ENCODE data around the gene ADD3. TPM values are rescaled to one million over a fixed set of nuclear protein-coding genes. Genes with fewer than 3 reads are reported as not detected.

Gene ADD3
- total and polyA plus RNA-seq, 5 experiments from 2014 or later, result 332 to 405 (median 358) TPM

- no peaks in the 10 kb centered on the region for H3K27me3 Mint-ChIP-seq
- H3K36me3 Mint-ChIP-seq, result peaks cover 0 to 22% (median 10%) of the 10 kb centered on the region in 3 donors
- no peaks in the 10 kb centered on the region for H3K9me3 Mint-ChIP-seq
- peaks cover 43 to 96% (median 85%) of the 10 kb centered on the region in 4 donors for H3K4me1 Mint-ChIP-seq
- H3K4me3 Mint-ChIP-seq, result peak overlapping the region; percentile 14 to 71 (median 54)
- POLR2A ChIA-PET, result interaction anchor here (1.3 to 12.1 kb wide), 2 partner anchors 13 to 73 kb away, joined by 4 to 87 read pairs; partner anchors contain the start of gene ADD3
- peak overlapping the region in 9 of 10 donors; percentile 86 to 98 (median 91) for H3K27ac Mint-ChIP-seq
- DNase-seq (peak in 1 of 10 donors; percentile 19), ATAC-seq (peak in 1 of 2 donors; percentile 22)
These were observed 74.1 kb downstream of the ADD3 start for GRCh38 chr10:110081911-110082310.

GRCh38 chr10:110083884-110084283 is 76.1 kb downstream of the ADD3 start:
- DNase-seq, result no peak
- Mint-ChIP-seq H3K27ac (peak overlapping the region in 7 of 10 donors; percentile 15 to 98 (median 58)), H3K4me3 (peak overlapping the region in 3 of 10 donors; percentile 8 to 24 (median 17)), H3K4me1 (peaks cover 44 to 95% (median 81%) of the 10 kb centered on the region in 4 donors), H3K36me3 (peaks cover 0 to 22% (median 10%) of the 10 kb centered on the region in 3 donors), H3K9me3 (no peaks in the 10 kb centered on the region), H3K27me3 (no peaks in the 10 kb centered on the region)
- POLR2A ChIA-PET, result interaction anchor here (12.1 kb wide), 1 partner anchor 75 kb away, joined by 87 read pairs; the partner anchor contains the start of gene ADD3
- ATAC-seq, result no peak

GRCh38 chr10:110087682-110088081 is 79.9 kb downstream of the ADD3 start:
- POLR2A ChIA-PET, result no interaction called here
- DNase-seq, result no peak
- Mint-ChIP-seq H3K9me3 (no peaks in the 10 kb centered on the region), H3K27me3 (no peaks in the 10 kb centered on the region), H3K4me1 (peaks cover 36 to 86% (median 70%) of the 10 kb centered on the region in 4 donors), H3K4me3 (peak overlapping the region in 4 of 10 donors; percentile 26 to 64 (median 42)), H3K27ac (peak overlapping the region in 9 of 10 donors; percentile 5 to 96 (median 57)), H3K36me3 (peaks cover 4 to 40% (median 23%) of the 10 kb centered on the region in 3 donors)
- ATAC-seq, result no peak

- H3K4me3 Mint-ChIP-seq, result peak overlapping the region in 1 of 10 donors; percentile 64
- peaks cover 4 to 33% (median 23%) of the 10 kb centered on the region in 3 donors for H3K36me3 Mint-ChIP-seq
- H3K9me3 Mint-ChIP-seq, result no peaks in the 10 kb centered on the region
- no peak for ATAC-seq
- no peak for DNase-seq
- POLR2A ChIA-PET, result interaction anchor here (0.8 to 0.9 kb wide), 2 partner anchors 12 to 120 kb away, joined by 3 to 6 read pairs; no protein-coding TSS in a partner anchor
- peaks cover 30 to 85% (median 67%) of the 10 kb centered on the region in 4 donors for H3K4me1 Mint-ChIP-seq
- no peaks in the 10 kb centered on the region for H3K27me3 Mint-ChIP-seq
- H3K27ac Mint-ChIP-seq, result peak overlapping the region in 5 of 10 donors; percentile 8 to 91 (median 36)
These were observed 80.8 kb downstream of the ADD3 start for GRCh38 chr10:110088367-110089104.

GRCh38 chr10:110091830-110092229 is 84.0 kb downstream of the ADD3 start:
- DNase-seq (no peak), ATAC-seq (no peak)
- H3K36me3 Mint-ChIP-seq, result peaks cover 4 to 18% (median 13%) of the 10 kb centered on the region in 3 donors
- POLR2A ChIA-PET, result no interaction called here
- H3K4me3 Mint-ChIP-seq, result no peak overlapping the region
- peaks cover 30 to 86% (median 71%) of the 10 kb centered on the region in 4 donors for H3K4me1 Mint-ChIP-seq
- H3K9me3 Mint-ChIP-seq, result no peaks in the 10 kb centered on the region
- peak overlapping the region in 1 of 10 donors; percentile 25 for H3K27ac Mint-ChIP-seq
- no peaks in the 10 kb centered on the region for H3K27me3 Mint-ChIP-seq

- H3K27ac Mint-ChIP-seq, result peak overlapping the region in 2 of 10 donors; percentile 25 to 26
- POLR2A ChIA-PET, result no interaction called here
These were observed 85.9 kb downstream of the ADD3 start for GRCh38 chr10:110093722-110094121.

GRCh38 chr10:110094786-110095185 is 87.0 kb downstream of the ADD3 start:
- H3K27me3 Mint-ChIP-seq, result no peaks in the 10 kb centered on the region
- H3K4me1 Mint-ChIP-seq, result peaks cover 24 to 84% (median 68%) of the 10 kb centered on the region in 4 donors
- DNase-seq, result no peak
- peak overlapping the region in 4 of 10 donors; percentile 12 to 53 (median 24) for H3K27ac Mint-ChIP-seq
- H3K9me3 Mint-ChIP-seq, result no peaks in the 10 kb centered on the region
- H3K4me3 Mint-ChIP-seq, result peak overlapping the region in 1 of 10 donors; percentile 33
- POLR2A ChIA-PET, result no interaction called here
- ATAC-seq, result no peak
- H3K36me3 Mint-ChIP-seq, result peaks cover 4 to 21% (median 13%) of the 10 kb centered on the region in 3 donors

More at GRCh38 chr10:110093722-110094121, 85.9 kb downstream of the ADD3 start:
- Mint-ChIP-seq H3K4me1 (peaks cover 23 to 86% (median 66%) of the 10 kb centered on the region in 4 donors), H3K9me3 (no peaks in the 10 kb centered on the region), H3K4me3 (peak overlapping the region in 1 of 10 donors; percentile 42), H3K27me3 (no peaks in the 10 kb centered on the region), H3K36me3 (peaks cover 4 to 20% (median 13%) of the 10 kb centered on the region in 3 donors)
- no peak for DNase-seq
- ATAC-seq, result no peak

- peaks cover 4 to 61% (median 15%) of the 10 kb centered on the region in 3 donors for H3K36me3 Mint-ChIP-seq
- H3K27me3 Mint-ChIP-seq, result no peaks in the 10 kb centered on the region
- H3K4me3 Mint-ChIP-seq, result no peak overlapping the region
- H3K27ac Mint-ChIP-seq, result peak overlapping the region in 5 of 10 donors; percentile 29 to 87 (median 48)
- POLR2A ChIA-PET, result interaction anchor here (0.7 kb wide), 2 partner anchors 44 to 219 kb away, joined by 3 to 5 read pairs; no protein-coding TSS in a partner anchor
- no peak for DNase-seq
- H3K4me1 Mint-ChIP-seq, result peaks cover 16 to 74% (median 48%) of the 10 kb centered on the region in 4 donors
- no peaks in the 10 kb centered on the region for H3K9me3 Mint-ChIP-seq
- no peak for ATAC-seq
These were observed 93.8 kb downstream of the ADD3 start for GRCh38 chr10:110101464-110102144.

- Mint-ChIP-seq H3K4me1 (peaks cover 14 to 63% (median 43%) of the 10 kb centered on the region in 4 donors), H3K36me3 (peaks cover 4 to 71% (median 17%) of the 10 kb centered on the region in 3 donors), H3K4me3 (no peak overlapping the region), H3K27ac (peak overlapping the region; percentile 4 to 88 (median 59)), H3K9me3 (no peaks in the 10 kb centered on the region), H3K27me3 (no peaks in the 10 kb centered on the region)
- no peak for DNase-seq
- POLR2A ChIA-PET, result no interaction called here
- peak in 1 of 2 donors; percentile 36 for ATAC-seq
These were observed 96.2 kb downstream of the ADD3 start for GRCh38 chr10:110103921-110104461.

GRCh38 chr10:110105873-110106272 is 98.1 kb downstream of the ADD3 start:
- DNase-seq (no peak), ATAC-seq (no peak)
- peak overlapping the region in 7 of 10 donors; percentile 41 to 75 (median 53) for H3K27ac Mint-ChIP-seq
- POLR2A ChIA-PET, result no interaction called here
- H3K36me3 Mint-ChIP-seq, result peaks cover 4 to 80% (median 15%) of the 10 kb centered on the region in 3 donors
- peaks cover 12 to 63% (median 37%) of the 10 kb centered on the region in 4 donors for H3K4me1 Mint-ChIP-seq
- H3K27me3 Mint-ChIP-seq, result no peaks in the 10 kb centered on the region
- no peak overlapping the region for H3K4me3 Mint-ChIP-seq
- H3K9me3 Mint-ChIP-seq, result no peaks in the 10 kb centered on the region

GRCh38 chr10:110107430-110107829 is 99.6 kb downstream of the ADD3 start:
- H3K4me1 Mint-ChIP-seq, result peaks cover 12 to 49% (median 28%) of the 10 kb centered on the region in 4 donors
- H3K27me3 Mint-ChIP-seq, result no peaks in the 10 kb centered on the region
- DNase-seq (no peak), ATAC-seq (no peak)
- H3K4me3 Mint-ChIP-seq, result no peak overlapping the region
- H3K36me3 Mint-ChIP-seq, result peaks cover 4 to 77% (median 11%) of the 10 kb centered on the region in 3 donors
- no peaks in the 10 kb centered on the region for H3K9me3 Mint-ChIP-seq
- H3K27ac Mint-ChIP-seq, result peak overlapping the region in 2 of 10 donors; percentile 33 to 75
- POLR2A ChIA-PET, result interaction anchor here (0.6 kb wide), 1 partner anchor 106 kb away, joined by 5 read pairs; no protein-coding TSS in a partner anchor

- no peaks in the 10 kb centered on the region for H3K27me3 Mint-ChIP-seq
- DNase-seq (no peak), ATAC-seq (no peak)
- POLR2A ChIA-PET, result interaction anchor here (0.6 kb wide), 1 partner anchor 106 kb away, joined by 5 read pairs; no protein-coding TSS in a partner anchor
- H3K9me3 Mint-ChIP-seq, result no peaks in the 10 kb centered on the region
- peaks cover 8 to 78% (median 16%) of the 10 kb centered on the region in 3 donors for H3K36me3 Mint-ChIP-seq
- peaks cover 12 to 46% (median 28%) of the 10 kb centered on the region in 4 donors for H3K4me1 Mint-ChIP-seq
- H3K4me3 Mint-ChIP-seq, result no peak overlapping the region
- peak overlapping the region in 3 of 10 donors; percentile 3 to 75 (median 60) for H3K27ac Mint-ChIP-seq
These were observed 100.1 kb downstream of the ADD3 start for GRCh38 chr10:110107887-110108286.
